Adrenal gland (tissue), 12 donors: ENCODE measurements around the gene CCDC170. TPM values are rescaled to one million over a fixed set of nuclear protein-coding genes. Genes with fewer than 3 reads are reported as not detected.
"Not testable (repeated sequence)": the region's sequence is repeated elsewhere in the genome, so short reads cannot be mapped to it uniquely, and the experiment has no call there.

Experiments used
- DNase-seq, 7 donors: peaks; one replicate each; pipeline ENCODE4 v3.0.0-alpha.2; 2019 to 2020
- H3K27ac ChIP-seq, 5 donors: fragments of 200-600 bp; sonication (generic) in 4 of 5; 1 replicate in 3 of 5; 2 replicates in 2 of 5; pipeline versions ENCODE4 v1.5.1 to v1.8.0; 2016 to 2020; ENCODE audit warnings: mild to moderate bottlenecking in 1 of 5
- H3K27me3 ChIP-seq: fragments of 200-600 bp; 2 replicates; pipeline ENCODE4 v1.8.0; 2021
- H3K36me3 ChIP-seq, 2 donors: fragments of 200-600 bp; replicated peaks in 1 of 2; 1 replicate in 1 of 2; 2 replicates in 1 of 2; pipeline versions ENCODE4 v1.5.1 to v1.8.0; 2018 to 2022
- H3K4me1 ChIP-seq, 2 donors: fragments of 200-600 bp; replicated peaks in 1 of 2; 1 replicate in 1 of 2; 2 replicates in 1 of 2; pipeline versions ENCODE4 v1.5.1 to v1.8.0; 2018 to 2021
- H3K4me3 ChIP-seq, 4 donors: fragments of 200-600 bp; sonication (generic) in 3 of 4; one replicate each; pipeline ENCODE4 v1.5.1; 2016 to 2018
- H3K9me3 ChIP-seq, 3 donors: fragments of 200-600 bp; sonication (generic) in 1 of 3; replicated peaks in 1 of 3; 1 replicate in 2 of 3; 2 replicates in 1 of 3; pipeline versions ENCODE4 v1.5.1 to v1.8.0; 2016 to 2021
- POLR2A ChIP-seq, 2 donors: fragments of 450-650 bp; IDR thresholded peaks; one replicate each; pipeline ENCODE4 v1.6.1; 2017; ENCODE audit warnings: antibody characterized with exemption in 2 of 2, mild to moderate bottlenecking in 2 of 2, moderate library complexity in 1 of 2
- WGBS, 4 donors: extraction: QIAGEN DNeasy Blood & Tissue Kit in 2 of 4; methylation state at CpG; one replicate each; pipeline versions ENCODE4 v1.1.5 to v1.1.7; 2013 to 2017; 5-methylcytosine and 5-hydroxymethylcytosine counted together
- intact Hi-C, 2 donors: fragments of 100-400 bp; cut with DNase I; formaldehyde crosslinking; loops; one replicate each; pipeline versions ENCODE4 v1.14.1 to v1.15.0; 2022 to 2023
- polyA plus RNA-seq, 3 donors: library from polyadenylated mRNA; stranded (reverse); fragments of 200-250 nt in 2 of 3; fragments of 350-450 nt in 1 of 3; fragmentation: Illumina TruSeq in 1 of 3; extraction: RNeasy Lipid Tissue Mini Kit (QIAGEN cat#74804) in 1 of 3; gene quantifications; one replicate each; pipeline ENCODE4 v1.2.3, GENCODE V29; 2013 to 2014
- total RNA-seq, 9 donors: library from RNA; depleted of rRNA in 4 of 9; stranded (reverse); fragments of >200 nt in 4 of 9; fragments of 120-200 nt in 1 of 9; fragmentation: NEBNext Ultra II Directional in 1 of 9; extraction: Animal tissue kit (Norgen Biotek cat#: 25700) in 1 of 9; gene quantifications; one replicate each; pipeline versions ENCODE4 v1.1.0 to v1.2.4, GENCODE V29; 2013 to 2023
- TF ChIP-seq, protein P1 (sequence below), 6 experiments: fragments of 450-650 bp in 4 of 6; fragments of 200-600 bp in 2 of 6; sonication (generic) in 1 of 6; IDR thresholded peaks; 1 replicate in 5 of 6; 2 replicates in 1 of 6; pipeline versions ENCODE4 v1.5.1 to v1.8.0; 2016 to 2021; ENCODE audit warnings: antibody characterized with exemption in 6 of 6, mild to moderate bottlenecking in 2 of 6, moderate library complexity in 1 of 6
- donor health status: healthy with polysubstance abuse.
- donor health status: Bipolar disorder and iron deficiency.
- donor health status: DM: yes; HTN: yes; CAD: no.
- donor health status: DM: no; HTN: no; CAD: no.
- donor health status: DM: no; HTN: no; CAD: no.
- donor health status: DM: yes; HTN: yes; CAD: no.

Gene CCDC170
- total and polyA plus RNA-seq, 12 donors: 2.0 to 13.5 (median 6.1) TPM

GRCh38 chr6:151544453-151544852 lies 50.6 kb downstream of the CCDC170 start:
- TF ChIP-seq, protein P1, sequence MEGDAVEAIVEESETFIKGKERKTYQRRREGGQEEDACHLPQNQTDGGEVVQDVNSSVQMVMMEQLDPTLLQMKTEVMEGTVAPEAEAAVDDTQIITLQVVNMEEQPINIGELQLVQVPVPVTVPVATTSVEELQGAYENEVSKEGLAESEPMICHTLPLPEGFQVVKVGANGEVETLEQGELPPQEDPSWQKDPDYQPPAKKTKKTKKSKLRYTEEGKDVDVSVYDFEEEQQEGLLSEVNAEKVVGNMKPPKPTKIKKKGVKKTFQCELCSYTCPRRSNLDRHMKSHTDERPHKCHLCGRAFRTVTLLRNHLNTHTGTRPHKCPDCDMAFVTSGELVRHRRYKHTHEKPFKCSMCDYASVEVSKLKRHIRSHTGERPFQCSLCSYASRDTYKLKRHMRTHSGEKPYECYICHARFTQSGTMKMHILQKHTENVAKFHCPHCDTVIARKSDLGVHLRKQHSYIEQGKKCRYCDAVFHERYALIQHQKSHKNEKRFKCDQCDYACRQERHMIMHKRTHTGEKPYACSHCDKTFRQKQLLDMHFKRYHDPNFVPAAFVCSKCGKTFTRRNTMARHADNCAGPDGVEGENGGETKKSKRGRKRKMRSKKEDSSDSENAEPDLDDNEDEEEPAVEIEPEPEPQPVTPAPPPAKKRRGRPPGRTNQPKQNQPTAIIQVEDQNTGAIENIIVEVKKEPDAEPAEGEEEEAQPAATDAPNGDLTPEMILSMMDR (IDR thresholded peaks at IDR 0.05): no peak
- TF ChIP-seq POLR2A (IDR thresholded peaks at IDR 0.05): no peak
- Histone ChIP-seq H3K4me3 (no peak overlapping the region), H3K27me3 (no peaks in the 10 kb centered on the region), H3K27ac (no peak overlapping the region), H3K36me3 (no peaks in the 10 kb centered on the region), H3K4me1 (no peaks in the 10 kb centered on the region), H3K9me3 (no peaks in the 10 kb centered on the region)
- intact Hi-C loops: no loop called here
- 92 to 98% (median 95%) methylated on average over 1 of the region's 1 CpG for WGBS, 4 donors
- DNase-seq: no peak

- H3K27ac ChIP-seq, DNase-seq, H3K4me3 ChIP-seq, H3K4me1 ChIP-seq, H3K9me3 ChIP-seq, H3K36me3 ChIP-seq, H3K27me3 ChIP-seq, intact Hi-C loops: not testable (repeated sequence)
- 89 to 98% (median 97%) methylated on average over 6 of the region's 6 CpGs for WGBS, 4 donors
Observed at GRCh38 chr6:151544884-151545283, 51.1 kb downstream of the CCDC170 start.

DNA sequence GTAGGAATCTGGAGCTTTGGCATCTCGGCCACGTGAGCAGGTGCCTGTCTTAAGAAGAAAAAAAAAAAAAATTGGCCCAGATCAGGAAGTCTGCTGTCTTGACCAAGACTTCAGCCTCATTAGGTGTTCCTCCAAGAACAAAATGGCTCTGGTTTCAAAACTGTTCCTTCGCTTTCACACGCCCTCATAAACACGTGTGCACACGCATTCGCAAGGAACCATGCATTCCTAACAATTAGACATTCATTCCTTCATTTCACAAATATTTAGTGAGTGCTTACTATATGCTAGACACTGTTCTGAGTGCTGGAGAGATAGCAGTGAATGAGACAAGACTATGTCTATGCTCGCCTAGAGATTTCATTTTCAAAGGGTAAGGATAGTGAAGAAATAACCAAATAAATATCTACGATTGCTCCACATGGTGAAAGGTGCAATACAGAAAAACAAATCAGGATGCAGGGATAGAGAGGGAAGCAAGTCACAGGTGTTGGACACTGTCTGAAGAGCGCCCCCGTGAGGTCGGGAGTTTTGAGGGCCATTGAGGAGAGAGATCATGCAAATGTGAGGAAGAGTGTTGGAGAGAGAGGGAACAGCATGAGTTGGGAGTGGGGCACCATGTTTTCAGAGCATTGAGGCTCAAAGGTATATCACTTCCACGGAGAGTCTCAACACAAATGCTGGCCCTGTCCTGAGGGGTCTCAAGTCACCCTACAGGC lies 53.3 kb downstream of the CCDC170 start:
- Histone ChIP-seq H3K4me3 (no peak overlapping the region), H3K9me3 (no peaks in the 10 kb centered on the region), H3K27me3 (no peaks in the 10 kb centered on the region), H3K36me3 (no peaks in the 10 kb centered on the region), H3K4me1 (no peaks in the 10 kb centered on the region), H3K27ac (no peak overlapping the region)
- TF ChIP-seq, protein P1 (IDR thresholded peaks at IDR 0.05): no peak
- TF ChIP-seq POLR2A (IDR thresholded peaks at IDR 0.05): no peak
- DNase-seq: no peak
- 81 to 88% (median 87%) methylated on average over 13 of the region's 13 CpGs for WGBS, 4 donors
- intact Hi-C loops: no loop called here

DNA sequence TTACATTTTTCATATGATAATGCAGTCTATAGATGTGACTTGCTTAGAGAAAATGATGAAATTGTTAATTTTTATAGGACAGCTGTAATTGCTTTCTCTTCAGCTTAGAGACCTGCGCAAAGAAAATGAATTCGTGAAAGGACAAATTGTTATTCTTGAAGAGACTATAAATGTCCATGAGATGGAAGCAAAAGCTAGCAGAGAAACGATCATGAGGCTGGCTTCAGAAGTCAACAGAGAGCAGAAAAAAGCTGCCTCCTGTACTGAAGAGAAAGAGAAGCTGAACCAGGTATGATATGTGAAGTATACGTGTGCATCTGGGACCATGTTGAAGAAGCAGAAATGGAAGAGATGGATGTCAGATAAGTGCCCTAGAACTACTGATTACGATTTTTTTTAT lies 54.4 kb downstream of the CCDC170 start:
- no peak for TF ChIP-seq POLR2A (IDR thresholded peaks at IDR 0.05)
- TF ChIP-seq, protein P1 (IDR thresholded peaks at IDR 0.05): no peak
- no peak for DNase-seq
- H3K4me1 ChIP-seq: no peaks in the 10 kb centered on the region
- no peaks in the 10 kb centered on the region for H3K27me3 ChIP-seq
- 79 to 94% (median 90%) methylated on average over 5 of the region's 5 CpGs for WGBS, 4 donors
- H3K9me3 ChIP-seq: no peaks in the 10 kb centered on the region
- no peaks in the 10 kb centered on the region for H3K36me3 ChIP-seq
- no peak overlapping the region for H3K27ac ChIP-seq
- H3K4me3 ChIP-seq: no peak overlapping the region
- intact Hi-C loops: no loop called here

DNA sequence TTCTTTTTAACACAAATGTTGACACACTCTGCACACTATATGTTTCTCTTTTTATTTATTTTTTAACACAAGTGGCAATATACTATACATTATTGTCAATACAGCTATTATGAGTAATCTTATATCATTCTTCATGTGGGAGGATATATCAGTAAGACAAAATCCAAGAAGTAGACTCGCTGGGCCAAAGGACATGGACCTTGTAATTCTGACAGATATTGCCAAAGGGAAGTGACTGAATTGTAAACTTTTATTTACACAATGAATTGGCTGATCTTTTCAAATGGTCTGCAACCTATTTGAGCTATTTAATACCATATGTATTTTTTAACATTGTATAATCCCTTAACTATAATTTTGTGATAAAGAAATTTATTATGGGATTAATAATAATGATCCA lies 56.0 kb downstream of the CCDC170 start:
- Histone ChIP-seq H3K4me3 (no peak overlapping the region), H3K36me3 (no peaks in the 10 kb centered on the region), H3K27ac (no peak overlapping the region), H3K4me1 (no peaks in the 10 kb centered on the region), H3K9me3 (no peaks in the 10 kb centered on the region), H3K27me3 (no peaks in the 10 kb centered on the region)
- no peak for DNase-seq
- whole genome bisulfite sequencing, 4 donors: 76 to 86% (median 78%) methylated on average over 1 of the region's 1 CpG
- intact Hi-C loops: no loop called here
- TF ChIP-seq, protein P1 (IDR thresholded peaks at IDR 0.05): no peak
- TF ChIP-seq POLR2A (IDR thresholded peaks at IDR 0.05): no peak
